Measurements from ENCODE around the gene PUM1.
"Not testable (repeated sequence)": the region's sequence is repeated elsewhere in the genome, so short reads cannot be mapped to it uniquely, and the experiment has no call there.

PUM1 gene

DNA sequence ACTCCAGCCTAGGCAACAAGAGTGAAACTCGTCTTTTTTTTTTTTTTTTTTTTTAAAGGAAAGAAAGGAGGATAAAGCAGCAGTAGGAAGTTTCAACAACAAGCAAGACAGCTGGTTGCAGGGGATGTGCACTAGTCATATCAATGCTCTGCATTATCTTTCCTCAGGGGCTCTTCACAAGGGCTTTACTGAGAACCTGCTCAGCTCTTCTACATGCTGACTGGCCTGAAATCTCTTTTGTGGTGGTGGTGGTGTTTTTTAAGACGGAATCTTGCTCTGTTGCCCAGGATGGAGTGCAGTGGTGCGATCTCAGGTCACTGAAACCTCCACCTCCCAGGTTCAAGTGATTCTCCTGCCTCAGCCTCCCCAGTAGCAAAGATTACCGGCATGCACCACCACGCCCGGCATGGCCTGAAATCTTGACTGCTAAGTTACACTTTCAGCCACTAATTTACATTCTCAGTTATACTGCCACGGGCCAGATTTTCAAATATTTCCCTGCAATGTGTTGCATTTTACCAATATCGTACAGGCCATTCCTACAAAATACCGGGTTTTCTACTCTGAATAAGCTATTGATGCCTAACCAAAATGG is 68.0 kb downstream of the PUM1 start:
- DNase-seq (ENCODE audit: extremely low read depth in 1 of 2, low read depth in 1 of 2): no peak

DNA sequence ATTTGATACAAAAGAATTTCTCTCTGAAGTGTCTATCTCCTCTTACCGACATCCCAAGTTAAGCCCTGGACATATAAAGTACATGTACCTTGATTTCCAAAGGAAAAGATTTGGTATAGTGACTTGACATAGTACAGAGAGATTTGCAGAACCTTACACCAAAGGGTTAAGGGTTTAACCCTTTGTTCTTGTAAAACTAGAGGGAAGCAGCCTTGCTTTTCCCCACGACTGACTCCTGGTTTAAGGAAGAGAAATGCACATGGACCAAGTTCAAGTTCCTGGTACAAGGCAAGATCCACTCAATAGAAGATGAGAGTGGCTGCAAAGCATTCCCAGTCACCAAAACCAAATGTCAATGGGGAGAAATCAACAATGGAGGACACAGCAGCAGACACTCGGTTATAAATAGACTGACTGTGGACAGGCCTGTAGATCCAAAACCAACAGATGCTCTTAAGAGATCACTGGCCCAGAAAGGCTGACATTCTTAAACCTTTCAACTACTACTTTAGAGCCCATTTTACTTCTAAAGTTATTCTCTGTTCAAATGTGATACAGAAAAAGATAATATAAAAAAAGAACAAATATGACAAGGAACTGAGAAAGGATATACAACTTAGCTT is 69.4 kb downstream of the PUM1 start:
- DNase-seq (ENCODE audit: extremely low read depth in 1 of 2, low read depth in 1 of 2): no peak

GRCh38 chr1:30991862-30992606 is 73.5 kb downstream of the PUM1 start:
- no peak for DNase-seq (ENCODE audit: extremely low read depth in 1 of 2, low read depth in 1 of 2)

DNA sequence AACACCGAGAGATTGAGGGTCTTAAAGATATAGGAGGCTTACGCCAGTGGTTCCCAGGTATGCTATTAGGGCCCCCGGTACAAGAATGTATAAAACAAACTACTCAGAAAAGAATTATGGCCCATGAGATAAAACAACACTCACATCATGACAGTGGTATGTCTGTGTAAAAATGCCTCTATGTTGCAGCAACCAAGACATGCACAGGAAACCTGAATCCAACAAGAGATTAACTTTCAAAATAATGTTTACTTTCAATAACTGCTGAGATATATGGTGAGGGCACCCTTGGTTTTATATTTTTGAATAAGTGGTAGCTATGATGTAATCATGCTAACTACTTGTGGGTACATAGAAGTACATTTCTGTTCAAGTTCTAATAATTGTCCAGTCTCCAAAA is 74.9 kb downstream of the PUM1 start:
- DNase-seq (ENCODE audit: extremely low read depth in 1 of 2, low read depth in 1 of 2): no peak

DNA sequence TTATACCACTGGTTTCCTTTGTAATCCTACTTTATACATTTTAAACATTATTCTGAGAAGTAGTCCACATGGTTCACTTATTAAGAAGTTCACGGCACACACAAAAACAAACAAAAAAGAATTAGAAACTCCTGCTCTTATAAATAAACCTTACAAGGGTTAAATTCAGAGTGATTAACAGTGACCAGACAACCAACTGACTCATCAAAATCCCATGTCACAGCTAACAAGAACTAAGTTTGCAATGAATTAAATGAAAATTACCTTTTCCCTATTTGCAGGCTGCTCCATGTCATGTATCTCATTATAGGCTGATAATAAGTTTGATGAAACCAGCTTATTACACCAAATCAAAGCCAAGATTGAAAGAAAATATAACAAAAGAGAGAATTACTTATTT is 77.5 kb downstream of the PUM1 start:
- no peak for DNase-seq (ENCODE audit: extremely low read depth in 1 of 2, low read depth in 1 of 2)

- DNase-seq (ENCODE audit: extremely low read depth in 1 of 2, low read depth in 1 of 2): no peak
Observed at GRCh38 chr1:30986755-30987154, 78.8 kb downstream of the PUM1 start.

DNA sequence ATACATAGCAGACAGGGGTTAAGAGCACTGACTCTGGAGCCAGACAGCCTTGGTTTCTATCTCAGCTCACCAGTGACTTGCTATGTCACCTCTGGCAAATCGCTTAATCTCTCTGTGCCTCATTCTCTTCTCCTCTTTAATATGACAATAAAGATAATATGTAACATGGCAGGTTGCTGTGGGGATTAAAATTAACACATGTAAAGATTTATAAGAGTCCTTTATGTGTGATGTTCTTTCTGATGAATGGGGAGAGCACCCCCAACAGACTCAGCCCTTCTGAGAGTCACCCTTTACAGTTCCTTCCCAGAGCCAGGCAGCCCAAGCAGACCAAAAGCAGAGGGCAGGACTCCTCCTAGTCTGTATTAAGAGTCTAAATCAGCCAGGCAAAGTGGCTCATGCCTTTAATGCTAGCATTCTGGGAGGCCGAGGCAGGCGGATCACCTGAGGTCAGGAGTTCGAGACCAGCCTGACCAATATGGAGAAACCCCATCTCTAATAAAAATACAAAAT is 80.5 kb downstream of the PUM1 start:
- DNase-seq (ENCODE audit: extremely low read depth in 1 of 2, low read depth in 1 of 2): no peak

DNA sequence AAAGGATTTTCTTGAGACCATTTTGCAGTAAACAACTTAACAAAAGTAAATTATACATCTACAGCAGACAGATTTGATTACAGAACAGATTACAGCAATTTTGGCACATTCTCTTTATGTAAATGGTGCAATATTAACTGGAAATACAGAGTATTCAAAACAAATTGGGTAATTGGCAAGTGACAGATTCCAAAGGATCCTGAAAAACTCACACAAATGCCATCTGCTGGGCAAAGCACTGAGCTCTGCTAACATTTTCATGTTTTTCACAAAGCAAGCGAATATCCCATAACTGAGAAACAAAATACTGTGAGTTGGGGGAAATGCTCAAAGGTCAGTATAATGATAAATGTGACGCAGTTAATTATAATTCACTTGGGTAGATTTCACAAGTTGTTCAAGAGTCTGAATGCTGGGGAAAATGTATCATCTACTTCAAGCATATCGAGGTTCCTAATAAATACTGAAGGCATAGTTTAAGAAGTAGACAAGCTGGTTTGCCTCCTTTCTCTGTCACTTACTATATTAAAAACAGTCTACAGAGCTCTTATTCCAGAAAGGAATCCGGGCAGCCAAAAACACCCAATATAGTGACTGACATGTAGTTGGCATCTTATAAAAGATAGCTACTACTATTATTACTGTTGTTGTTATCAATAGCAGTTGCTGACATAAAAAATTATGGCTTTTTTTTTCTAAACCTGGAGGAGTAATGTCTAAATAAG is 81.2 kb downstream of the PUM1 start:
- DNase-seq (ENCODE audit: extremely low read depth in 1 of 2, low read depth in 1 of 2): no peak

- DNase-seq (ENCODE audit: extremely low read depth in 1 of 2, low read depth in 1 of 2): no peak
Observed at GRCh38 chr1:30982937-30983336, 82.6 kb downstream of the PUM1 start.

DNA sequence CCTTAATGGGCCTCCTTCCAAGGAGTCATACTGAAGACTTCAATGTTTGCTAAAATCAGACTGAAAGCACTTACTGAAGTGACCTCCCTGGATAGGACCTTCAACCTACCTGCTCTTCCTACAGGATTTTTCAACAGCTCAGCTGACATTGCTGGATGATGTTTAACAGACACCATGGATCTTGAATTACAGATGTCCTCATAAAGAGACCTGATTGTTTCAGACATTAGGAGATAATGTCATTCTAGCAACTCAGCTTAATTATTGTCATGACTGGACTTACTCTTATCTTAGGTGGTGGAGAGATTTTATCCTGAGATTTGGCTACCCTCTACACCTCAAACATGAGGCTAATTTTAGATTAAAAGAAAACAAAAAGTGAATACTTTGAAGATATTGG is 83.1 kb downstream of the PUM1 start:
- DNase-seq (ENCODE audit: extremely low read depth in 1 of 2, low read depth in 1 of 2): no peak

GRCh38 chr1:30981172-30981571 is 84.3 kb downstream of the PUM1 start:
- DNase-seq (ENCODE audit: extremely low read depth in 1 of 2, low read depth in 1 of 2): no peak

DNA sequence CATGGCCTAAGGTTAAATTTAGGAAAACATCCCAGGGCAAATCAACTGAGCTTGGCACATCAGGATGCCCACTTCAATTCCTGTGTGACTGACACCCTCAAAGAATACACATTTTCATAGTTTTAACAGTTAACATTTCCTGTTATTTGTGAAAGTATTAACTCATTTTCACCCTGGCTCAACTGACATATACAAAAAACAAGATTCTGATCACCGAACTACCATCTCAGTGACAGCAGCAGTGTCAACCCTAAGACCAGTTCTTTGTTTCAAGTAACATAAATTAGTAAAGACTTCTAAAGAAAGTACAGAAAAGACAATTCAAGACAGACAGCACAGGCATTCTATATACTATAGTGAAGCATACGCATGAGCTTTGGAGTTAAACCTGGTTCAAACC is 88.0 kb downstream of the PUM1 start:
- DNase-seq (ENCODE audit: extremely low read depth in 1 of 2, low read depth in 1 of 2): no peak

GRCh38 chr1:30977105-30977504 is 88.4 kb downstream of the PUM1 start:
- no peak for DNase-seq (ENCODE audit: extremely low read depth in 1 of 2, low read depth in 1 of 2)

GRCh38 chr1:30976143-30976542 is 89.4 kb downstream of the PUM1 start:
- DNase-seq (ENCODE audit: extremely low read depth in 1 of 2, low read depth in 1 of 2): no peak

DNA sequence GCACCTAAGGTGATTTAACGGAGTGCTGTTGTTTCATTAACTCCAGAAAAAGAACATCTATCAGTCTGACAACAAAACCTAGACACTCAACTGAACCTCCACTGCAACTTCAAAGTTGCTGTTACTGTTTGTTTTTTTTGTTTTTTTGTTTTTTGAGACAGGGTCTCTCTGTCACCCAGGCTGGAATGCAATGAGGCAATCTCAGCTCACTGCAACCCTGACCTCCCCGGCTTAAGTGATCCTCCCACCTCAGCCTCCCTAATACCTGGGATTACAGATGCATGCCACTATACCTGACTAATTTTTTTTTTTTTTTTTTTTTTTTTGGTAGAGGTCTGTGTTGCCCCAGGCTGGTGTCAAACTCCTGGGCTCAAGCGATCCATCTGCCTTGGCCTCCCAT is 90.3 kb downstream of the PUM1 start:
- DNase-seq (ENCODE audit: extremely low read depth in 1 of 2, low read depth in 1 of 2): no peak

- no peak for DNase-seq (ENCODE audit: extremely low read depth in 1 of 2, low read depth in 1 of 2)
Observed at GRCh38 chr1:30974536-30974935, 91.0 kb downstream of the PUM1 start.

DNA sequence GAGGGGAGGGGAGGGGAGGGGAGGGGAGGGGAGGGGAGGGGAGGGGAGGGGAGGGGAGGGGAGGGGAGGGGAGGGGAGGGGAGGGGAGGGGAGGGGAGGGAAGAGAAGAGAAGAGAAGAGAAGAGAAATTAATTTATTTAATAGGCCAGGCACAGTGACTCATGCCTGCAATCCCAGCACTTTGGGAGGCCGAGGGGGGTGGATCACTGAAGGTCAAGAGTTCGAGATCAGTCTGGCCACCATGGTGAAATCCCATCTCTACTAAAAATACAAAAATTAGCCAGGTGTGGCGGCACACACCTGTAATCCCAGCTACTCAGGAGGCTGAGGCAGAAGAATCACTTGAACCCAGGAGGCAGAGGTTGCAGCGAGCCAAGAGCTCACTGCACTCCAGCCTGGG is 93.2 kb downstream of the PUM1 start:
- DNase-seq (ENCODE audit: extremely low read depth in 1 of 2, low read depth in 1 of 2): not testable (repeated sequence)

GRCh38 chr1:30971496-30971895 is 94.0 kb downstream of the PUM1 start:
- DNase-seq (ENCODE audit: extremely low read depth in 1 of 2, low read depth in 1 of 2): no peak

DNA sequence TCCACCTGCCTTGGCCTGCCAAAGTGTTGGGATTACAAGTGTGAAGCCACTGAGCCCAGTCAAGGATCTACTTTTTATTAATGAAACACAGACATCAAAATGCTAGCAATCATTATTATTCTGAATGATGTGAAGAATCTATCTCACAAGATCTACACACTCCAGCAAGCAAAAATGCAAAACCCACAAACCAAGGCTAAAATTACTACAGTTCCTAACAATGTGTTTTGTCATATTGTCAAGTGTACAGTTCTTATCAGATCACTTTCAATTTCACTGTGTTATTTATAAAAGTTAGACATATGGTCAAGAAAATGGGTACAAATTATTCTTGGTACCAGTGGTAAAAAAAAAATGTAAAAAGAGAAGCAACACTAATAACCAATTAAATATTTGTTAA is 95.6 kb downstream of the PUM1 start:
- DNase-seq (ENCODE audit: extremely low read depth in 1 of 2, low read depth in 1 of 2): no peak

DNA sequence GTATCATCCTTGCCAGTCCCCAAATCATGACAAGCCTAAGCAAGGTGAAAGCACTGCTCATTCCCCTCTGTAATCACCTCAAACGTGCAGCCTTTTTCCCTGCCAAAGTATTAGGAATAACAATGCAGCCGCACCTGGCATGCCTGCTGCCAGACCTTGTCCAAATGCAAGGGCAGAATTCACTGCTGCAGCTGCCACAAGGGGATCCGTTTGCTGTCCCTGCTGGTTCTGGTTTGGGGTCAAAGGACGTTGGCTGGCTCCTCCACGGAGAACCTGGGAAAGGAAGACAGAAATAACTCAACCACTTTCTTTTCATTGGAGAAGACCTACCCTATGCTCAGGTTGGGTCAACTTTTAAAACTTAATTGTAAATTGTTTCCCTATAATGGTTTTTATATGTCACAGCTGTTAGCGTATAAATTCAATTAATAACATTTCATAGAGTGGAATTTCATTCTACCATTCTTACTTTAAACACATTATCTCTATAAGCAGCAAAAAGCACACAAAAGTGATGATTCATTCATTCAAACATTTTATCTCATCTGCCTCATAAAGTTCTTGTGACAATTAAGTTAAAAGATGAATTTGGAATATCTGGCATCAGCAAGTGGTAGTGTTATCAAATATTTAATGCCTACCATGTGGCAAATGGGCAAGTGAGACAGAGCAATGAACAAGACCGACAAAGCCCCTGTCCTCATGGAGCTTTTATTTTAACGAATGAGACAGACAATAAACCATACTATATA is 97.1 kb downstream of the PUM1 start:
- DNase-seq (ENCODE audit: extremely low read depth in 1 of 2, low read depth in 1 of 2): no peak
